RWPE1 (cell line): ENCODE results near the gene MBLAC1.
A peak's percentile ranks its signal among the peaks of the same experiment; 100 is the strongest.

Experiments
- CTCF ChIA-PET: fragments of 350-600 bp; sonication (Branson Sonifier 250); formaldehyde crosslinking; extraction: SDS; loops from one replicate; lab custom pipeline; 2021; lab: Yijun Ruan, JAX
- POLR2A ChIA-PET: fragments of 400-600 bp; formaldehyde crosslinking; extraction: SDS; loops from one replicate; lab custom pipeline; 2020; ENCODE audit warnings: antibody characterized with exemption; ENCODE audit not compliant: low non-redundant PET; lab: Yijun Ruan, JAX
- DNase-seq: peaks from one replicate; pipeline ENCODE4 v3.0.0; 2012; ENCODE audit warnings: low spot score
- H3K27ac ChIP-seq: fragments of 450-650 bp; 2 replicates; pipeline ENCODE4 v1.5.1; 2017
- TF ChIP-seq, protein P1 (sequence below): fragments of 450-650 bp; conservative IDR thresholded peaks from 2 replicates; pipeline ENCODE4 v1.5.1; 2017; ENCODE audit warnings: low read depth, mild to moderate bottlenecking

MBLAC1 gene

DNA sequence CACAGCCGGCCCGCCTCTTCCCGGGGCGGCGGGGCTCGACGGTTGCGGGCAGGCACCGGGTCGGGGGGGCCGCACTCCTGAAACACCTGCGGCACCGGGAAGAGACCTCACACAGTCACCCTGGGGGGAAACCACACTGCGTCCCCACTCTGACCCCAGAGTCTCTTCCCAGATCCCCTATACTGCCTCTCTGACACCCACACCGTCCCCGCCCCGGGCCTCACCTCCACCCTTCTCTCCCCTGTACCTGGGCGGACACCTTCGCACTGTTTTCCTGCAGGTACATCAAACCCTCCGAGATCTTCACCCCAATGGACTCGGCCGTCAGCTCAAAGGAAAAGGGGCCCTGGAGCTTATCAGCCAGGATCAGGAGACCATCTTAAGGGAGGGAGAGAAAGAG lies 45.1 kb downstream of the MBLAC1 start:
- TF ChIP-seq, protein P1, sequence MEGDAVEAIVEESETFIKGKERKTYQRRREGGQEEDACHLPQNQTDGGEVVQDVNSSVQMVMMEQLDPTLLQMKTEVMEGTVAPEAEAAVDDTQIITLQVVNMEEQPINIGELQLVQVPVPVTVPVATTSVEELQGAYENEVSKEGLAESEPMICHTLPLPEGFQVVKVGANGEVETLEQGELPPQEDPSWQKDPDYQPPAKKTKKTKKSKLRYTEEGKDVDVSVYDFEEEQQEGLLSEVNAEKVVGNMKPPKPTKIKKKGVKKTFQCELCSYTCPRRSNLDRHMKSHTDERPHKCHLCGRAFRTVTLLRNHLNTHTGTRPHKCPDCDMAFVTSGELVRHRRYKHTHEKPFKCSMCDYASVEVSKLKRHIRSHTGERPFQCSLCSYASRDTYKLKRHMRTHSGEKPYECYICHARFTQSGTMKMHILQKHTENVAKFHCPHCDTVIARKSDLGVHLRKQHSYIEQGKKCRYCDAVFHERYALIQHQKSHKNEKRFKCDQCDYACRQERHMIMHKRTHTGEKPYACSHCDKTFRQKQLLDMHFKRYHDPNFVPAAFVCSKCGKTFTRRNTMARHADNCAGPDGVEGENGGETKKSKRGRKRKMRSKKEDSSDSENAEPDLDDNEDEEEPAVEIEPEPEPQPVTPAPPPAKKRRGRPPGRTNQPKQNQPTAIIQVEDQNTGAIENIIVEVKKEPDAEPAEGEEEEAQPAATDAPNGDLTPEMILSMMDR = no peak
- no peak for DNase-seq
- H3K27ac ChIP-seq = no peak overlapping the region
- CTCF ChIA-PET = interaction anchor here (0.6 kb wide), 1 partner anchor 40 kb away, joined by 4 read pairs; no protein-coding TSS in a partner anchor
- POLR2A ChIA-PET = no interaction called here

- TF ChIP-seq, protein P1 = no peak
- ChIA-PET POLR2A (no interaction called here), CTCF (no interaction called here)
- H3K27ac ChIP-seq = no peak overlapping the region
- DNase-seq = no peak
Measured at GRCh38 chr7:100173806-100174495, 47.2 kb downstream of the MBLAC1 start.

DNA sequence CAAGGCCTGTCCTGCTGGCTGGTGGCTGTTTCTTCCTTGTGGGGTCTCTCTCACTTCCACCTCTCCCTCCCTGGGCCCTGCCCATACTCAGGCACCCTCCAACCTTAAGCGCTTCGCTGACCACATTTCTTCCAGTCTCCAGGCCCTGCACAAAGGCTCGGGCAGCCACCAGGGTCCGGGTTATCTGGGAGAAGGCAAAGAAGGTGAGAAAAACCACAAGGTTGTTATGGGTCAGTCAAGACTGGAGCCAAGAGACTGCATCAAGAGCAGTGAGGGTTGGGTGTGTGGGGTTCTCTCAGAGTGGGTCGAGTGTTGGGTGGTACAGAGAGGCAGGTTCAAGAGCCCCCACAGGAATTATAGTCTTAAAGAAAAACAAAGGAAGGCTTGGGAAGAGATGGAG lies 47.8 kb downstream of the MBLAC1 start:
- DNase-seq = no peak
- TF ChIP-seq, protein P1 = no peak
- ChIA-PET CTCF (no interaction called here), POLR2A (no interaction called here)
- H3K27ac ChIP-seq = no peak overlapping the region

- H3K27ac ChIP-seq = peak overlapping the region; percentile 0; the same call in 1 of the 2 replicates
- CTCF ChIA-PET = no interaction called here
- no peak for DNase-seq
- POLR2A ChIA-PET = no interaction called here
- TF ChIP-seq, protein P1 = no peak
Measured at GRCh38 chr7:100175296-100175935, 48.6 kb downstream of the MBLAC1 start.

- DNase-seq = no peak
- CTCF ChIA-PET = interaction anchor here (0.6 to 1.5 kb wide), 3 partner anchors 21 to 243 kb away, joined by 3 to 6 read pairs (median 3); no protein-coding TSS in a partner anchor
- TF ChIP-seq, protein P1 = no peak
- POLR2A ChIA-PET = interaction anchor here (0.6 to 1.3 kb wide), 2 partner anchors 27 to 107 kb away, joined by 5 to 10 read pairs; partner anchors contain the start of gene LAMTOR4
- H3K27ac ChIP-seq = peak overlapping the region; percentile 44
Measured at GRCh38 chr7:100176096-100177044, 49.6 kb downstream of the MBLAC1 start.
